ENCODE measurements around the gene DCC.

GRCh38 chr18:53443336-53443735 is 1103.3 kb downstream of the DCC start:
- TF ChIP-seq POLR2AphosphoS5 (IDR thresholded peaks at IDR 0.05) = no peak
- TF ChIP-seq, protein P1, sequence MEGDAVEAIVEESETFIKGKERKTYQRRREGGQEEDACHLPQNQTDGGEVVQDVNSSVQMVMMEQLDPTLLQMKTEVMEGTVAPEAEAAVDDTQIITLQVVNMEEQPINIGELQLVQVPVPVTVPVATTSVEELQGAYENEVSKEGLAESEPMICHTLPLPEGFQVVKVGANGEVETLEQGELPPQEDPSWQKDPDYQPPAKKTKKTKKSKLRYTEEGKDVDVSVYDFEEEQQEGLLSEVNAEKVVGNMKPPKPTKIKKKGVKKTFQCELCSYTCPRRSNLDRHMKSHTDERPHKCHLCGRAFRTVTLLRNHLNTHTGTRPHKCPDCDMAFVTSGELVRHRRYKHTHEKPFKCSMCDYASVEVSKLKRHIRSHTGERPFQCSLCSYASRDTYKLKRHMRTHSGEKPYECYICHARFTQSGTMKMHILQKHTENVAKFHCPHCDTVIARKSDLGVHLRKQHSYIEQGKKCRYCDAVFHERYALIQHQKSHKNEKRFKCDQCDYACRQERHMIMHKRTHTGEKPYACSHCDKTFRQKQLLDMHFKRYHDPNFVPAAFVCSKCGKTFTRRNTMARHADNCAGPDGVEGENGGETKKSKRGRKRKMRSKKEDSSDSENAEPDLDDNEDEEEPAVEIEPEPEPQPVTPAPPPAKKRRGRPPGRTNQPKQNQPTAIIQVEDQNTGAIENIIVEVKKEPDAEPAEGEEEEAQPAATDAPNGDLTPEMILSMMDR (IDR thresholded peaks at IDR 0.05) = no peak

Measured in upper lobe of left lung (tissue), 4 donors.